GM12801 (cell line): ENCODE results near the gene LOXHD1.

Experiments used
- CTCF ChIP-seq: IDR thresholded peaks from one replicate; pipeline ENCODE4 v1.5.1; 2011; ENCODE audit warnings: control low read depth; ENCODE audit not compliant: insufficient read length; ENCODE audit errors: extremely low read depth

Gene LOXHD1

DNA sequence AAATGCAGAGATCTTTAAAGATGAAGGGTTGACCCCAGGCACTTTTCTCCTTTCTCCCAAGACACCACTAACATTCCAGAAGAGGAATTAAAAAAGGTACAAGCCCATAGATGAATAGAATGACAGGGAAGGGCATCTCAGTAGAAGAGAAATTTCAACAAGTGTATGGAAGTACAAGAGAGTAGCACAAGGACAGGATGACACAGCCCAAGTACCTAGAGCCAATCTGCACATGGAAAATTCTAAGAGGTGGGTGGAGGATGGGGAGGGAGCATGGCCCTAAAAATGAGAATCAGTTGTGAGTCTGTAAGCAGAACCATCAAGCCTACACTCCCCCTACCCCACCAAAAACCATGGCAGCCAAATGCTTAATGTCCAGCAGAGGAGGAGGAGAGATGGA is 39.7 kb upstream of the LOXHD1 start:
- TF ChIP-seq CTCF: no peak

DNA sequence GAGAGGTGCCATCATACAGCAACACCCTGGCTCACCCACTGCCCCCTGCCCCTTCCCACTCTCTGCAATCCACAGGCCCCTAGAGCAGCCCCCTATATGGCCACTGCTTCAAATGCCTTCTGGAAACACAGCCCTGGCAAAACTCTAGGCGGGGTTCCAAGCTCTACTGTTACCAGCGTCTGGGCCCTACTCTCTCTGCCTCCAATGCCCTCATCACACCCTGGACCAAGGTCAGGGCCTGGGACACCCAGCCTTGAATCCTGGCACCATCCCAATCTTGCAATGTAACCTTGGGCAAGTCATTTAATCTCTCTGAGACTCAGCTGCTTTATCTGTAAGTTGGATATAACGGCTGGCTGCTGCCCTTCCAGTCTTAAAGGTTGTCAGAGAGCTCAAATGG is 39.2 kb upstream of the LOXHD1 start:
- TF ChIP-seq CTCF: no peak

DNA sequence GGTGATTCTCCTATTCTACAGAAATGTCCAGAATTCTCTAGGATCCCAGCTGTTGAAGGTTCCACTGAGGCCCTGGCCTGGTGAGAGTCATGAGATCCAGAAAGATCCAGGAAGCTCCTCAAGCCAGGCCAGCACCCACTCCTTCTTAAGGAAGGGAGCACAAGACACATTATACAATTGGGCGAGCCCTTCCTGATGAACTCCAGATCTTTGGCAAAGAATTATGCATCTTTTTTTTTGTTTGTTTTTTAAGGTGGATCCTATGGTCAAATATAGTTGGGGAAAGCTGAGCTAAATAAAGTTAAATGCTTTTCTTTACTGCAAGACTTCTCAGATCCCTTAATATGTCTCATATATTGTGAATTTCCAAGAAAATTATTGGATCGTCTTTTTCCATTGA is 37.0 kb upstream of the LOXHD1 start:
- TF ChIP-seq CTCF: no peak

DNA sequence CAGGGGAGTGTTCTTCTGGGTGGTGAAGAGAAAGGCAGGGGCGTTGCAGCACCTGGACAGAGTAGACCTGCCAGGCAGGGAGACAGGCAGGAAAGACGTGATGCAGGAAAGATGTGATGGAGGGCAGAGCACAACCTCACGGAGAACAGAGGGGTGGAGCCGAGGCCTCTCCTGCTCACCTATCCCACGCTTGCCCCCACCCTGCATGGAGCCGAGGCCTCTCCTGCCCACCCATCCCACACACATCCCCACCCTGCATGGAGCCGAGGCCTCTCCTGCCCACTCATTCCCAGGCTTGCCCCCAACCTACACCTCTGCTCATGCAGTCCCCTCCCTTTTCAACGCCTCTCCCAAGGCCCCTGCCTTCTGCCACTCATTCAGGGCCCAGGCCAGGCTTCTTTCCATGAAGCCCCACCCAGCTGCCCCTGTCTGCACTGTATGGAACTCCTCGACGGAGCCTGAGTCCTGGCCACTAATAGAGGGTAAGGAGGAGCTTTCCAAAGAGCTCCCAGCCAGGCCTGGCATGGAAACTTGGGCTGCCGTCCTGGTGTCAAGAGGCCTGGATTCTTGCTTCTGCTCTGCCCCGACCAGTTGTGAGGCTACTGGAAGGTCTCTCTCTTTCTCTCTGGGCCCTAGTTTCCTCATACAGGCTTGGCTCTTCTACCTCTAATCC is 32.0 kb upstream of the LOXHD1 start:
- TF ChIP-seq CTCF: no peak

DNA sequence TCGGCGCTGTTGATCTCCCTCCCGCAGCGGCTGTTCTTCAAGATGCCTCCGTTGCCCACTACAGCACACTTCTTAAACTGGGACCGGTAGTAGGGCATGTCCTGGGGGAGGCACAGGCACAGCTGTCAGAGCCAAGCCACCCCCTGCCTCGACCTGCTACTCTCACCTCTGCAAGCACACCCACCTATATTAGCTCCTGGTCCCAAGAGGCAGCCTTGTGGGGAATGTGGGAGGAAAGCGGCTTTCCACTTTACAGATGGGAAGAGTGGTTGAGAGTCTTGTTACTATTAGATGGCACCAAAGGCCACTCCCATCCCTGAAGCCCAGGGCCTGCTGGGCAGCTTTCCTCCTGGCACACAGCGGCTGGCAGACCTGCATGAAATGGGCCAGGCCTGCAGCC is 29.2 kb upstream of the LOXHD1 start:
- TF ChIP-seq CTCF: no peak

DNA sequence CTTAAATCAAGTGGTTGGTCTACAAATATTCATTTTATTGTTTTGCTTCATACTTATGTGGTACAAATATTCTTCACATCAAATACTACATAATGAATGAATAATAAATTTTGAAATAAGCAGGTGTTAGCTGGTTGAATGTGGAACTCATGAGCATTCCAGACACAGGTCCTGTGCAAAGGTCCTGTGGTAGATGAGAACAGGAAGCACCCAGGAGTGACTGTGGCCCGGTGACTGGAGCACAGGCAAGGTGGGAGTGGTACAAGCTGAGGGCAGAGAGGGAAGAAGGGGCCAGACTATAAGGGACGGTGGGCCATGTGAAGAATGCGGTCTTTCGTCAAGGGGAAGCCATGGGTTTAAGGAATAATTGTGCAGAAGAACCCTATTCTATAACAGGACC is 26.2 kb upstream of the LOXHD1 start:
- no peak for TF ChIP-seq CTCF

DNA sequence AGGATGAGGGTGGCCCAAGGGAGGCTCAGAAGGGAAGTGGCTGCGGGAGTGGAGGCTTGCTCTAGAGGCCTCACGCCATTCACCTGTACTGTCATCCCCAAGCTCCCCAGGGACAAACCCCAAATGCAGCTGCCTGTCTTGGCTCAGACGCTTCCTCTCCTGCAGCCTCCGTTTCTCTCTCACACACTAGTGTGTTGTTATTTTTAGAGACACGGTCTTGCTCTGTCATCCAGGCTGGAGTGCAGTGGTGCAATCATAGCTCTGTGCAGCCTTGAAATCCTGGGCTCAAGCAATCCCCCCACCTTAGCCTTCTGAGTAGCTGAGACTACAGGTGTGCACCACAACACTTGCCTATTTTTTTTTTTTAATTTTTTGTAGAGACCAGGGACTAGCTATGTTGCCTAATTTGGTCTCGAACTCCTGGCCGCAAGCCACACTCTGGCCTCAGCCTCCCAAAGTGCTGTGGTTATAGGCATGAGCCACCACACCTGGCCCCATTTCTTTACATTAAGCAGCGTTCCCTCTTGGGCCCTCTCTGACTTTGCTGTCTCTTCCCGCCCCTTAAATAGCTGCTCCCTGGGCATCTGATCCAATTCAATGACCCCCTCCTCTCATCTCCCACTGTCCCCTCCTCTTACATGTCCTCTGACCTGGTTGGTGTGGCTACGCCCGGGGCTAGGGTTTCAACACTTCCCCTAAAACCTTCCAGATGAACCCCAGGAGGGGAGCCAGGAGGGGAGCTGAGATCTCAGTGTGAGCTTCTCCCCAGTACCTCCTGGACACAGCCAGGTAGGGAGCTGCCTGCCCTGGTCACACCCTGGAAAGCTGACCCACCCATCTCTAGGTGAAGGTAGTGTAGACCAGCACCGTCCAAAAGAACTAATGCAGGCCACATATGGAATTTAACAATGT is 24.0 kb upstream of the LOXHD1 start:
- no peak for TF ChIP-seq CTCF
